ENCODE measurements around the gene TMEM143. TPM values are rescaled to one million over a fixed set of nuclear protein-coding genes. Genes with fewer than 3 reads are reported as not detected.
A peak's percentile ranks its signal among the peaks of the same experiment; 100 is the strongest.
"Not testable (repeated sequence)": the region's sequence is repeated elsewhere in the genome, so short reads cannot be mapped to it uniquely, and the experiment has no call there.

Gene TMEM143
- total RNA-seq, 4 donors from 2014 or later = 6.7 to 21.0 (median 8.7) TPM

DNA sequence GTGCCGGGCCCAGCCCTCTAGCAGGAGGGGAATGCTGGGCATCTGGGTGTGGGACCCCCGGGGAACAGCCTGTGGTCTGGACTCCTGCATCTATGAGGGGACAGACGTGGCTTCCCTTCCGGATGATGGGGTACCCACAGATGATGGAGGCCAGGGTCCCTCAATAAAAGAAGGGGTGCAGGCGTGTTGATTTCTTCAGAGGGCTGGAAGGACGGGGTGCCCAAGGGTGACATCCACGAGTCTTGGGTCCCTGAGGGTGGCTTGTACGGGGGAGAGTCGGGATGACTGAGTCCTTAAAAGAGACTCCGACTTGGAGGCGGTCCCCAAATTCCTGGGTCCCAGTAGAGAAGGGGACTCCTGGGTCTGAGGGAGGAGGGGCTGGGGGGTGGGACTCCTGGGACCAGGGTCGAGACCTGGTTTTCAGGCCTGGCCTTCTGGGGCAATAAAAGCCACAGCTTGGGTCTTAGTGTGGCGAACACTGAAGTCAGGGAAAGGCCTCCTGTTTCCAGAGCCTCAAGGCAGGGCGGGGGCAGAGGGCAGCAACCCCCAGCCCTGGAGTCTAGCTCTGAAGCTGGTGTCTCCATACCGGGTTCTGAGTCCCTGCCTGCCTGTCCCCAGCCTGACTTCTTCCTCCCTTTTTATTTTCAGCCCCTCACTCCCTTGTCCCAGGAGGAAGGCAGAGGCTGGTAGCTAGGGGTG is 29.3 kb upstream of the TMEM143 start:
- WGBS, 2 donors = 79% methylated on average over 15 of the region's 15 CpGs
- intact Hi-C loops (cut with DNase I; ENCODE audit: low total_unique reads) = no loop called here
- TF ChIP-seq POLR2A (IDR thresholded peaks at IDR 0.05) = no peak
- TF ChIP-seq, protein P1, sequence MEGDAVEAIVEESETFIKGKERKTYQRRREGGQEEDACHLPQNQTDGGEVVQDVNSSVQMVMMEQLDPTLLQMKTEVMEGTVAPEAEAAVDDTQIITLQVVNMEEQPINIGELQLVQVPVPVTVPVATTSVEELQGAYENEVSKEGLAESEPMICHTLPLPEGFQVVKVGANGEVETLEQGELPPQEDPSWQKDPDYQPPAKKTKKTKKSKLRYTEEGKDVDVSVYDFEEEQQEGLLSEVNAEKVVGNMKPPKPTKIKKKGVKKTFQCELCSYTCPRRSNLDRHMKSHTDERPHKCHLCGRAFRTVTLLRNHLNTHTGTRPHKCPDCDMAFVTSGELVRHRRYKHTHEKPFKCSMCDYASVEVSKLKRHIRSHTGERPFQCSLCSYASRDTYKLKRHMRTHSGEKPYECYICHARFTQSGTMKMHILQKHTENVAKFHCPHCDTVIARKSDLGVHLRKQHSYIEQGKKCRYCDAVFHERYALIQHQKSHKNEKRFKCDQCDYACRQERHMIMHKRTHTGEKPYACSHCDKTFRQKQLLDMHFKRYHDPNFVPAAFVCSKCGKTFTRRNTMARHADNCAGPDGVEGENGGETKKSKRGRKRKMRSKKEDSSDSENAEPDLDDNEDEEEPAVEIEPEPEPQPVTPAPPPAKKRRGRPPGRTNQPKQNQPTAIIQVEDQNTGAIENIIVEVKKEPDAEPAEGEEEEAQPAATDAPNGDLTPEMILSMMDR (IDR thresholded peaks at IDR 0.05) = no peak
- no peak overlapping the region for H3K4me3 ChIP-seq (ENCODE audit: low read depth, poor library complexity, severe bottlenecking)
- DNase-seq (ENCODE audit: low spot score in 2 of 2) = no peak

DNA sequence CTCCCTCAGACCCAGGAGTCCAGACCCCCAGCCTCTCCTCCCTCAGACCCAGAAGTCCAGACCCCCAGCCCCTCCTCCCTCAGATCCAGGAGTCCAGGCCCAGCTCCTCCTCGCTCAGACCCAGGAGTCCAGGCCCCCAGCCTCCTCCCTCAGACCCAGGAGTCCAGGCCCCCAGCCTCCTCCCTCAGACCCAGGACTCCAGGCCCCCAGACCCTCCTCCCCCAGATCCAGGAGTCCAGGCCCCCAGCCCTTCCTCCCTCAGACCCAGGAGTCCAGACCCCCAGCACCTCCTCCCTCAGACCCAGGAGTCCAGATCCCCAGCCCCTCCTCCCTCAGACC is 28.2 kb upstream of the TMEM143 start:
- H3K4me3 ChIP-seq (ENCODE audit: low read depth, poor library complexity, severe bottlenecking); intact Hi-C loops (cut with DNase I; ENCODE audit: low total_unique reads); DNase-seq (ENCODE audit: low spot score in 2 of 2): not testable (repeated sequence)
- WGBS, 2 donors = 83 to 100% methylated on average over 1 of the region's 1 CpG

DNA sequence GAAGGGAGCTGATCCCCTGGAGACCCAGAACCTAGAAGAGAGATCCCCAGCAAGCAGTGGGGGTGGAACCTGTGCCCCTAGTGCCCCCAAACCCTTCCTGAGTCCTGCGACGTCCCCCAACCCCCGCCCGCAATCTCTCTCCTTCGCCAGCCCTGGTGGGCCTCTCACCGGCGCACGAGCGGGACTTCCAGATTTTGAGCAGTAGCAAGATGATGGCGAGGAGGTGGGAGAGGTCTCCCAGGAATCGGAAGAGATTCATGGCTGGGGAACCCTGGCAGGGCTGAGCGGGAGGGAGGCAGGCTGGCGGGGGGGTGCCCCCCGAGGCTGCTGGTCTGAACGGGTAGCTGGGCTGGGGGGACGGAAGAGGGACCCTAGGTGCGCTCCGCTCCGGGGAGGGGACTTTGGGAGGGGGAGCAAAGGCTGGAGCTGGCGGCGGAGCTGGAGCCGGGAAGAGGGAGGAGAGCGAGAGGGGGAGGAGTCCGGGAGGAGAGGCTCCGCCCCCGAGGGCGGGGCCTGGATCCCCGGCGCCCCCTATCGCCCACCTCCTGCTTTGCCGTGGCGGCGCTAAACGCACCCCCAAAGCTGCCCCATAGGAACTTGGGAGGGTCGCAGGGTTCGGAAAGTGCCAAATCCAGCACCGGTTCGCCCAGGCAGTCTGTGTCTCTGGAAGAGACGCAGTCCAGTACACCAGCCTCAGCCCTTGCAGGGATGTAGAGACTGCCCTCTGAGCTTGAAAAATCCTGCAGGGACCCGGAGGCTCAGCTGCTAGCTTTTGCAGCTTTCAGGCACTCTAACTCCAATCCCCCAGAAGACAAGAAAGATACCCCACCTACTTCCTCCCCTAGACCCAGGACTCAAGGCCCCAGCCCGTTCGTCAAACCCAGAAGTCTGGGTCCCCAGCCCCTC is 27.6 kb upstream of the TMEM143 start, which contains the start of gene KDELR1:
KDELR1 (minus strand) TSS at position 452 of the 906 bp plus-strand sequence; CDS start at position 259, 193 bp downstream.
- peak; percentile 70 to 94 for DNase-seq (ENCODE audit: low spot score in 2 of 2)
- TF ChIP-seq, protein P1 (IDR thresholded peaks at IDR 0.05) = peak in 1 of 3 donors; percentile 57
- TF ChIP-seq POLR2A (IDR thresholded peaks at IDR 0.05) = no peak
- H3K4me3 ChIP-seq (ENCODE audit: low read depth, poor library complexity, severe bottlenecking) = peak within 1 kb of the TSS; percentile 100
- 6 to 8% methylated on average over 38 to 41 of the region's 42 CpGs for WGBS, 2 donors
- intact Hi-C loops (cut with DNase I; ENCODE audit: low total_unique reads) = no loop called here

DNA sequence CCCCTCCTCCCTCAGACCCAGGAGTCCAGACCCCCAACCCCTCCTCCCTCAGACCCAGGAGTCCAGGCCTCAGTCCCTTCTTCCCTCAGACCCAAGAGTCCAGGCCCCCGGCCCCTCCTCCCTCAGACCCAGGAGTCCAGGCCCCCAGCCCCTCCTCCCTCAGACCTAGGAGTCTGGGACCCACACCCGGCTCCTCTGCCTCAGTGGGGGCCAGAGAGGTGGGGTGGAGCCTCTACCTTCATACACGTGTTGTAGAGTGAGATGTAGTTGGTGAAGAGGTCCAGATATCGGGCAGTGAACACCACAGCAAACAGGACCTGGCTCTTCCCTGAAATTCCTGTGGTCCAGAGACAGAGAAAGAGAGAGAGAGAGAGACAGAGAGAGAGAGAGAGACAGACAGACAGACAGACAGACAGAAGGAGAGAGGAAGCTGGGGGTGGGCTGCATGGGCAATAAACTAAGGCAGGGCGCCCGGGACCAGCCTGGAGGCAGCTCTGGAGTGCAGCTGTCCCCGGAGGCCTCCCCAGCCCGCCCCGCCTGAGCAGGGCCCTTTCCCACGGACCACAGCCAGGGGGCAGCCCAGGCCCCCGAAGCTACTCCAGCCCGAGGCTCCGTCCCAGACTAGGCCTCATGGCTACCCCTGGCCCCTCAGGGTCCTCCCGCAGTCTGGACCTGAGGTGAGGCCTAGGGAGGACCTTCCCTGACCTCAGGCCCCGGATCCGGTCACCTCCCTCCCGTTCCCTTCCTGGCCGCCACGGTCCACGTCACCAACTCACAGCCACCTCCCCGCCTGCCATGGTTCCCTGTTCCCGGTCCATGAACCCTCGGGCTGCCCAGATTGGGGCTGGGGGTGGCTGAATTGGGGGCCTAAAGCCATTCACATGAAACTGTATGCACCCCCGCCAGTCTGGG is 26.7 kb upstream of the TMEM143 start:
- 0 to 2% methylated on average over 19 to 23 of the region's 24 CpGs for WGBS, 2 donors
- TF ChIP-seq, protein P1 (IDR thresholded peaks at IDR 0.05) = no peak
- TF ChIP-seq POLR2A (IDR thresholded peaks at IDR 0.05) = no peak

DNA sequence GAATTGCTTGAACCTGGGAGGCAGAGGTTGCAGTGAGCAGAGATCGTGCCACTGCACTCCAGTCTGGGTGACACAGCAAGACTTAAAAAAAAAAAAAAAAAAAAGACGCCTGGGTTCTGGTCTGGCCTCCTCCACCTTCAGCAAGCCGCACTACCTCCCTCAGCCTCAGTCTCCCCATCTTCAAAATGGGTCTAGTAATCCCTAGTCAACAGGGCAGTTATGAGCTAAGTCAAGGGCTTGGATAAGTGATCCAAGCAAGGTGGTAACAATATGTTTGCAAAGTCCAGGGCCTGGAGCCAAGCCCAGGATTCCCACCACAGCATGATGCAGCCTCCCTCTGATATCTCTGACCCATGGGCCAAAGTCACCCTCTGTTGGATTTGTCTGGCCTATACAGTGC is 23.2 kb upstream of the TMEM143 start:
- TF ChIP-seq, protein P1 (IDR thresholded peaks at IDR 0.05) = no peak
- TF ChIP-seq POLR2A (IDR thresholded peaks at IDR 0.05) = no peak
- WGBS, 2 donors = 94 to 96% methylated on average over 3 of the region's 3 CpGs
- H3K4me3 ChIP-seq (ENCODE audit: low read depth, poor library complexity, severe bottlenecking) = no peak overlapping the region
- no peak for DNase-seq (ENCODE audit: low spot score in 2 of 2)
- intact Hi-C loops (cut with DNase I; ENCODE audit: low total_unique reads) = no loop called here

More for the DNA sequence above, 26.7 kb upstream of the TMEM143 start:
- peak overlapping the region; percentile 100 for H3K4me3 ChIP-seq (ENCODE audit: low read depth, poor library complexity, severe bottlenecking)
- DNase-seq (ENCODE audit: low spot score in 2 of 2) = peak; percentile 46 to 92
- intact Hi-C loops (cut with DNase I; ENCODE audit: low total_unique reads) = no loop called here
